ENCODE measurements around the gene VAMP8. TPM values are rescaled to one million over a fixed set of nuclear protein-coding genes. Genes with fewer than 3 reads are reported as not detected.

Gene VAMP8
- total and polyA plus RNA-seq, 2 donors (not counting 3 experiments of a cell fraction or from before 2014, with no cell fraction given): 39.0 to 68.7 TPM

GRCh38 chr2:85547859-85548607 is 29.4 kb upstream of the VAMP8 start:
- Histone ChIP-seq H4K20me1 (replicated peaks; ENCODE audit: control insufficient read depth, extremely low read depth, insufficient read depth, low read length) (no peaks in the 10 kb centered on the region), H3K9ac (replicated peaks; ENCODE audit: extremely low read depth, insufficient read depth, low read length) (no peak overlapping the region), H3K36me3 (ENCODE audit: control insufficient read depth in 2 of 2, extremely low read depth in 1 of 2, insufficient read depth in 2 of 2, low read length in 2 of 2) (peaks cover 13 to 39% of the 10 kb centered on the region in 2 experiments), H3K4me1 (ENCODE audit: control insufficient read depth, extremely low read depth, insufficient read depth, low read length) (peaks cover 17% of the 10 kb centered on the region), H2AFZ (ENCODE audit: low read depth, low read length) (no peak overlapping the region), H3K9me1 (replicated peaks; ENCODE audit: control insufficient read depth, extremely low read depth, insufficient read depth, low read length) (no peaks in the 10 kb centered on the region), H3K4me3 (replicated peaks in 1 of 3; ENCODE audit: insufficient read depth in 1 of 3, low read depth in 1 of 3, low read length in 3 of 3) (no peak overlapping the region), H3K9me3 (replicated peaks; ENCODE audit: control insufficient read depth, insufficient read depth, low read length) (no peaks in the 10 kb centered on the region), H3K27me3 (ENCODE audit: control insufficient read depth in 2 of 2, insufficient read depth in 2 of 2, low read length in 2 of 2) (no peaks in the 10 kb centered on the region), H3K79me2 (ENCODE audit: control insufficient read depth, insufficient read depth, low read length) (peaks cover 3% of the 10 kb centered on the region), H3K27ac (ENCODE audit: insufficient read depth, low read depth, low read length) (no peak overlapping the region), H3K4me2 (ENCODE audit: insufficient read depth, low read length) (no peak overlapping the region)
- BruUV-seq (replicated peaks): no TSS peak
- DNase-seq (ENCODE audit: low read depth, low spot score): no peak
- dilution Hi-C loops (cut with MboI; ENCODE audit: extremely low pct_ligation_motif_present, low sequenced_read_pairs): no loop called here
- CTCF ChIA-PET: interaction anchor here (1.0 to 6.8 kb wide), 9 partner anchors 9 to 481 kb away, joined by 3 to 236 read pairs (median 4); partner anchors contain the start of gene SH2D6
- intact Hi-C loops (cut with micrococcal nuclease): no loop called here
- POLR2A ChIA-PET: interaction anchor here (1.3 to 6.3 kb wide), 4 partner anchors 8 to 194 kb away, joined by 3 to 73 read pairs (median 3); partner anchors contain the start of genes ELMOD3, MAT2A and RETSAT
- TF ChIP-seq MYC (IDR thresholded peaks at IDR 0.05; ENCODE audit: low read depth, low read length) (no peak), POLR2A (IDR thresholded peaks at IDR 0.05; ENCODE audit: low read depth, low read length) (no peak), GATA2 (IDR thresholded peaks at IDR 0.05; ENCODE audit: insufficient read depth, insufficient read length, low read depth, low read length) (peak; percentile 40), JUN (IDR thresholded peaks at IDR 0.05; ENCODE audit: borderline replicate concordance, insufficient read depth, insufficient read length, low read depth) (no peak), CTCF (IDR thresholded peaks at IDR 0.05; ENCODE audit: extremely low read depth in 1 of 2, insufficient read depth in 1 of 2, low read depth in 1 of 2, low read length in 2 of 2) (no peak), MAX (IDR thresholded peaks at IDR 0.05; ENCODE audit: insufficient read depth, insufficient read length) (no peak)
- no peak for FAIRE-seq

Data from endothelial cell of umbilical vein (primary cell).